HUES64 (cell line): ENCODE results near the gene GGA1.
A peak's percentile ranks its signal among the peaks of the same experiment; 100 is the strongest.

Source experiments
- H3K27ac ChIP-seq: 2 replicates; pipeline ENCODE4 v1.7.0; 2013; ENCODE audit warnings: low read depth, low read length, inconsistent platforms
- H3K27me3 ChIP-seq: 2 replicates; pipeline ENCODE4 v1.6.1; 2013; ENCODE audit warnings: mild to moderate bottlenecking, low read length; ENCODE audit not compliant: insufficient read depth
- H3K36me3 ChIP-seq: 2 replicates; pipeline ENCODE4 v1.6.1; 2013; ENCODE audit warnings: mild to moderate bottlenecking, low read length; ENCODE audit not compliant: insufficient read depth
- H3K4me1 ChIP-seq: 2 replicates; pipeline ENCODE4 v1.6.1; 2013; ENCODE audit warnings: mild to moderate bottlenecking, low read length, moderate library complexity; ENCODE audit not compliant: insufficient read depth
- H3K4me3 ChIP-seq: 2 replicates; pipeline ENCODE4 v1.5.1; 2013; ENCODE audit warnings: mild to moderate bottlenecking, low read length, moderate library complexity
- H3K9ac ChIP-seq: 2 replicates; pipeline ENCODE4 v1.6.1; 2013; ENCODE audit warnings: mild to moderate bottlenecking, low read depth, low read length
- H3K9me3 ChIP-seq: 2 replicates; pipeline ENCODE4 v1.6.1; 2013; ENCODE audit warnings: low read depth, low read length; ENCODE audit not compliant: insufficient read depth
- WGBS: fragments of 150-250, 120-280 bp; methylation state at CpG from one replicate; pipeline ENCODE4 v1.1.7; 2013; ENCODE audit warnings: missing lambda C conversion rate; 5-methylcytosine and 5-hydroxymethylcytosine counted together

Gene GGA1

GRCh38 chr22:37669586-37669985 is 61.0 kb downstream of the GGA1 start:
- Histone ChIP-seq H3K27ac (no peak overlapping the region), H3K4me1 (no peaks in the 10 kb centered on the region), H3K27me3 (no peaks in the 10 kb centered on the region), H3K4me3 (no peak overlapping the region), H3K9ac (no peak overlapping the region), H3K9me3 (no peaks in the 10 kb centered on the region), H3K36me3 (peaks cover 20% of the 10 kb centered on the region)
- 94% methylated on average over 6 of the region's 6 CpGs for WGBS

GRCh38 chr22:37672206-37672919 is 63.7 kb downstream of the GGA1 start:
- H3K9ac ChIP-seq = no peak overlapping the region
- no peaks in the 10 kb centered on the region for H3K9me3 ChIP-seq
- no peak overlapping the region for H3K4me3 ChIP-seq
- H3K4me1 ChIP-seq = peaks cover 5% of the 10 kb centered on the region
- no peaks in the 10 kb centered on the region for H3K36me3 ChIP-seq
- WGBS = 84% methylated on average over 15 of the region's 15 CpGs
- no peak overlapping the region for H3K27ac ChIP-seq
- no peaks in the 10 kb centered on the region for H3K27me3 ChIP-seq

- H3K4me3 ChIP-seq = no peak overlapping the region
- H3K4me1 ChIP-seq = peaks cover 5% of the 10 kb centered on the region
- no peaks in the 10 kb centered on the region for H3K27me3 ChIP-seq
- no peak overlapping the region for H3K9ac ChIP-seq
- H3K9me3 ChIP-seq = no peaks in the 10 kb centered on the region
- H3K27ac ChIP-seq = no peak overlapping the region
- no peaks in the 10 kb centered on the region for H3K36me3 ChIP-seq
- 90% methylated on average over 11 of the region's 11 CpGs for WGBS
Observed at GRCh38 chr22:37672920-37673455, 64.4 kb downstream of the GGA1 start.

GRCh38 chr22:37674248-37674647 is 65.6 kb downstream of the GGA1 start:
- Histone ChIP-seq H3K4me3 (no peak overlapping the region), H3K27ac (no peak overlapping the region), H3K36me3 (no peaks in the 10 kb centered on the region), H3K27me3 (no peaks in the 10 kb centered on the region), H3K9ac (no peak overlapping the region), H3K4me1 (peaks cover 5% of the 10 kb centered on the region), H3K9me3 (no peaks in the 10 kb centered on the region)
- 92% methylated on average over 12 of the region's 12 CpGs for WGBS

GRCh38 chr22:37674951-37675929 is 66.6 kb downstream of the GGA1 start, which contains the start of gene LGALS1:
Gene LGALS1, plus strand, starts transcription at chr22:37675636. Its CDS starts 67 bp downstream, at chr22:37675703.
- Histone ChIP-seq H3K27me3 (no peaks in the 10 kb centered on the region), H3K36me3 (no peaks in the 10 kb centered on the region), H3K4me3 (peak within 1 kb of the TSS; percentile 59), H3K9ac (peak within 1 kb of the TSS; percentile 42; the same call in 1 of the 2 replicates), H3K4me1 (peaks cover 5% of the 10 kb centered on the region), H3K27ac (peak within 1 kb of the TSS; percentile 25; the same call in 1 of the 2 replicates), H3K9me3 (no peaks in the 10 kb centered on the region)
- 39% methylated on average over 34 of the region's 34 CpGs for WGBS

- H3K9ac ChIP-seq = no peak overlapping the region
- H3K27ac ChIP-seq = peak overlapping the region; percentile 44; the same call in 1 of the 2 replicates
- no peaks in the 10 kb centered on the region for H3K9me3 ChIP-seq
- H3K27me3 ChIP-seq = no peaks in the 10 kb centered on the region
- peaks cover 5% of the 10 kb centered on the region for H3K4me1 ChIP-seq
- no peaks in the 10 kb centered on the region for H3K36me3 ChIP-seq
- H3K4me3 ChIP-seq = peak overlapping the region; percentile 59
- 34% methylated on average over 13 of the region's 17 CpGs for WGBS
Observed at GRCh38 chr22:37675930-37676735, 67.5 kb downstream of the GGA1 start.

GRCh38 chr22:37676736-37677492 is 68.3 kb downstream of the GGA1 start:
- 2% methylated on average over 42 of the region's 42 CpGs for WGBS
- no peaks in the 10 kb centered on the region for H3K9me3 ChIP-seq
- peaks cover 5% of the 10 kb centered on the region for H3K4me1 ChIP-seq
- no peak overlapping the region for H3K9ac ChIP-seq
- H3K36me3 ChIP-seq = no peaks in the 10 kb centered on the region
- H3K27me3 ChIP-seq = no peaks in the 10 kb centered on the region
- H3K4me3 ChIP-seq = peak overlapping the region; percentile 59
- peak overlapping the region; percentile 44; the same call in 1 of the 2 replicates for H3K27ac ChIP-seq

GRCh38 chr22:37677493-37677974 is 68.9 kb downstream of the GGA1 start:
- 0 out of 2 replicates have a peak overlapping the region, but pooled peaks have one; percentile 39 for H3K27ac ChIP-seq
- 74% methylated on average over 12 of the region's 15 CpGs for WGBS
- H3K9ac ChIP-seq = no peak overlapping the region

GRCh38 chr22:37678372-37678771 is 69.7 kb downstream of the GGA1 start:
- WGBS = 80% methylated on average over 18 of the region's 18 CpGs
- H3K9me3 ChIP-seq = no peaks in the 10 kb centered on the region
- no peaks in the 10 kb centered on the region for H3K27me3 ChIP-seq
- H3K9ac ChIP-seq = no peak overlapping the region
- H3K4me1 ChIP-seq = peaks cover 5% of the 10 kb centered on the region
- H3K27ac ChIP-seq = no peak overlapping the region
- H3K36me3 ChIP-seq = no peaks in the 10 kb centered on the region
- no peak overlapping the region for H3K4me3 ChIP-seq

More at GRCh38 chr22:37677493-37677974, 68.9 kb downstream of the GGA1 start:
- Histone ChIP-seq H3K9me3 (no peaks in the 10 kb centered on the region), H3K4me3 (peak overlapping the region; percentile 59), H3K36me3 (no peaks in the 10 kb centered on the region), H3K27me3 (no peaks in the 10 kb centered on the region), H3K4me1 (peaks cover 5% of the 10 kb centered on the region)

- Histone ChIP-seq H3K4me1 (peaks cover 5% of the 10 kb centered on the region), H3K9ac (no peak overlapping the region)
- WGBS = 87% methylated on average over 8 of the region's 8 CpGs
Observed at GRCh38 chr22:37679670-37680069, 71.0 kb downstream of the GGA1 start.

More at GRCh38 chr22:37679670-37680069, 71.0 kb downstream of the GGA1 start:
- Histone ChIP-seq H3K9me3 (no peaks in the 10 kb centered on the region), H3K27me3 (no peaks in the 10 kb centered on the region), H3K4me3 (no peak overlapping the region), H3K27ac (no peak overlapping the region), H3K36me3 (no peaks in the 10 kb centered on the region)
